HEK293 (cell line): ENCODE results near the gene MAK.

Experiments
- CTCF ChIA-PET: fragments of 350-600 bp; formaldehyde crosslinking; extraction: SDS; loops from one replicate; lab custom pipeline; 2021; ENCODE audit warnings: antibody characterized with exemption; lab: Yijun Ruan, JAX
- POLR2A ChIA-PET: fragments of 300-600 bp; formaldehyde crosslinking; extraction: SDS; loops from one replicate; lab custom pipeline; 2020; ENCODE audit warnings: antibody characterized with exemption, inconsistent platforms; lab: Yijun Ruan, JAX
- H3K27ac ChIP-seq: fragments of 200-500 bp; sonication (Bioruptor generic); 2 replicates; pipeline ENCODE4 v1.5.1; 2014; ENCODE audit warnings: low read depth, low read length, control low read depth, inconsistent platforms; ENCODE audit errors: extremely low read depth
- H3K36me3 ChIP-seq, 2 experiments: fragments of 200-500 bp in 1 of 2; sonication (Bioruptor generic) in 1 of 2; 1 replicate in 1 of 2; 2 replicates in 1 of 2; pipeline ENCODE4 v1.5.1; 2014 to 2017; ENCODE audit warnings: inconsistent platforms in 2 of 2, low read length in 2 of 2; ENCODE audit not compliant: control insufficient read depth in 2 of 2, insufficient read depth in 1 of 2
- H3K4me1 ChIP-seq: fragments of 200-500 bp; sonication (Bioruptor generic); 2 replicates; pipeline ENCODE4 v1.5.1; 2014; ENCODE audit warnings: mild to moderate bottlenecking, low read length, inconsistent platforms; ENCODE audit not compliant: control insufficient read depth, insufficient read depth
- H3K4me3 ChIP-seq: 2 replicates; pipeline ENCODE4 v1.5.1; 2011; ENCODE audit warnings: low read depth, mild to moderate bottlenecking, control low read depth, low read length, moderate library complexity
- H3K9me3 ChIP-seq: fragments of 200-500 bp; sonication (Bioruptor generic); 2 replicates; pipeline ENCODE4 v1.5.1; 2014; ENCODE audit warnings: low read depth, low read length, inconsistent platforms; ENCODE audit not compliant: control insufficient read depth, insufficient read depth
- BCL6B ChIP-seq: fragments of 450-650 bp; formaldehyde crosslinking; IDR thresholded peaks from 2 replicates; pipeline ENCODE4 v1.5.1; 2017; ENCODE audit warnings: missing biosample characterization, missing genetic modification characterization
- GLI4 ChIP-seq: fragments of 450-650 bp; formaldehyde crosslinking; IDR thresholded peaks from 2 replicates; pipeline ENCODE4 v1.5.1; 2016; ENCODE audit warnings: missing biosample characterization, missing genetic modification characterization
- HIC1 ChIP-seq: fragments of 450-650 bp; formaldehyde crosslinking; IDR thresholded peaks from 2 replicates; pipeline ENCODE4 v1.5.1; 2016; ENCODE audit warnings: missing biosample characterization, missing genetic modification characterization
- KLF1 ChIP-seq: fragments of 450-650 bp; formaldehyde crosslinking; IDR thresholded peaks from 2 replicates; pipeline ENCODE4 v1.5.1; 2016; ENCODE audit warnings: missing biosample characterization, missing genetic modification characterization
- PRDM1 ChIP-seq: fragments of 450-650 bp; formaldehyde crosslinking; IDR thresholded peaks from 2 replicates; pipeline ENCODE4; 2016; ENCODE audit warnings: missing biosample characterization, missing genetic modification characterization
- PRDM4 ChIP-seq: fragments of 450-650 bp; formaldehyde crosslinking; IDR thresholded peaks from 2 replicates; pipeline ENCODE4 v1.5.1; 2017; ENCODE audit warnings: missing biosample characterization, missing genetic modification characterization
- PRDM6 ChIP-seq: fragments of 450-650 bp; formaldehyde crosslinking; IDR thresholded peaks from 2 replicates; pipeline ENCODE4 v1.5.1; 2017; ENCODE audit warnings: missing biosample characterization, missing genetic modification characterization
- YY2 ChIP-seq: fragments of 450-650 bp; formaldehyde crosslinking; IDR thresholded peaks from 2 replicates; pipeline ENCODE4 v1.5.1; 2016; ENCODE audit warnings: missing biosample characterization, missing genetic modification characterization
- ZBTB8A ChIP-seq: fragments of 450-650 bp; formaldehyde crosslinking; IDR thresholded peaks from 2 replicates; pipeline ENCODE4 v1.5.1; 2016; ENCODE audit warnings: missing biosample characterization, missing genetic modification characterization
- ZNF133 ChIP-seq: fragments of 450-650 bp; formaldehyde crosslinking; IDR thresholded peaks from 2 replicates; pipeline ENCODE4 v1.5.1; 2016; ENCODE audit warnings: missing biosample characterization, missing genetic modification characterization
- ZNF140 ChIP-seq: fragments of 450-650 bp; formaldehyde crosslinking; IDR thresholded peaks from 2 replicates; pipeline ENCODE4 v1.5.1; 2016; ENCODE audit warnings: missing biosample characterization, missing genetic modification characterization
- ZNF169 ChIP-seq: fragments of 450-650 bp; formaldehyde crosslinking; IDR thresholded peaks from 2 replicates; pipeline ENCODE4 v1.5.1; 2016; ENCODE audit warnings: missing biosample characterization, missing genetic modification characterization
- ZNF18 ChIP-seq: fragments of 450-650 bp; formaldehyde crosslinking; IDR thresholded peaks from 2 replicates; pipeline ENCODE4 v1.5.1; 2016; ENCODE audit warnings: missing biosample characterization, missing genetic modification characterization
- ZNF24 ChIP-seq: fragments of 450-650 bp; formaldehyde crosslinking; IDR thresholded peaks from 2 replicates; pipeline ENCODE4 v1.5.1; 2016; ENCODE audit warnings: missing biosample characterization, missing genetic modification characterization
- ZNF311 ChIP-seq: fragments of 450-650 bp; formaldehyde crosslinking; IDR thresholded peaks from 2 replicates; pipeline ENCODE4 v1.5.1; 2017; ENCODE audit warnings: missing biosample characterization, missing genetic modification characterization, borderline replicate concordance
- ZNF341 ChIP-seq: fragments of 450-650 bp; formaldehyde crosslinking; IDR thresholded peaks from 2 replicates; pipeline ENCODE4; 2016; ENCODE audit warnings: low read depth, missing biosample characterization, missing genetic modification characterization
- ZNF416 ChIP-seq: fragments of 450-650 bp; formaldehyde crosslinking; IDR thresholded peaks from 2 replicates; pipeline ENCODE4 v1.5.1; 2016; ENCODE audit warnings: missing biosample characterization, missing genetic modification characterization
- ZNF423 ChIP-seq: fragments of 450-650 bp; formaldehyde crosslinking; IDR thresholded peaks from 2 replicates; pipeline ENCODE4 v1.5.1; 2016; ENCODE audit warnings: missing biosample characterization, missing genetic modification characterization
- ZNF449 ChIP-seq: fragments of 450-650 bp; formaldehyde crosslinking; IDR thresholded peaks from 2 replicates; pipeline ENCODE4 v1.5.1; 2017; ENCODE audit warnings: missing biosample characterization, mild to moderate bottlenecking, missing genetic modification characterization, moderate library complexity
- ZNF529 ChIP-seq: fragments of 450-650 bp; formaldehyde crosslinking; IDR thresholded peaks from 2 replicates; pipeline ENCODE4 v1.5.1; 2017; ENCODE audit warnings: missing genetic modification characterization, missing biosample characterization; ENCODE audit not compliant: insufficient replicate concordance
- ZNF548 ChIP-seq: fragments of 450-650 bp; formaldehyde crosslinking; IDR thresholded peaks from 2 replicates; pipeline ENCODE4 v1.5.1; 2016; ENCODE audit warnings: missing biosample characterization, missing genetic modification characterization
- ZNF549 ChIP-seq: fragments of 450-650 bp; IDR thresholded peaks from 2 replicates; pipeline ENCODE4 v1.5.1; 2018; ENCODE audit warnings: missing biosample characterization, missing genetic modification characterization, mild to moderate bottlenecking, inconsistent platforms, moderate library complexity
- ZNF555 ChIP-seq: fragments of 450-650 bp; formaldehyde crosslinking; conservative IDR thresholded peaks from 2 replicates; pipeline ENCODE4 v1.5.1; 2017; ENCODE audit warnings: missing biosample characterization, mild to moderate bottlenecking, missing genetic modification characterization, inconsistent platforms
- ZNF560 ChIP-seq: fragments of 450-650 bp; formaldehyde crosslinking; IDR thresholded peaks from 2 replicates; pipeline ENCODE4 v1.5.1; 2017; ENCODE audit warnings: missing biosample characterization, missing genetic modification characterization, borderline replicate concordance
- ZNF561 ChIP-seq: fragments of 450-650 bp; IDR thresholded peaks from 2 replicates; pipeline ENCODE4 v1.5.1; 2018; ENCODE audit warnings: missing biosample characterization, missing genetic modification characterization, borderline replicate concordance
- ZNF600 ChIP-seq: fragments of 450-650 bp; formaldehyde crosslinking; IDR thresholded peaks from 2 replicates; pipeline ENCODE4 v1.5.1; 2016; ENCODE audit warnings: missing biosample characterization, missing genetic modification characterization
- ZNF777 ChIP-seq: fragments of 450-650 bp; formaldehyde crosslinking; IDR thresholded peaks from 2 replicates; pipeline ENCODE4 v1.5.1; 2017; ENCODE audit warnings: missing biosample characterization, missing genetic modification characterization, borderline replicate concordance
- ZSCAN23 ChIP-seq: fragments of 450-650 bp; formaldehyde crosslinking; IDR thresholded peaks from 2 replicates; pipeline ENCODE4 v1.5.1; 2016; ENCODE audit warnings: missing biosample characterization, missing genetic modification characterization

The MAK gene

GRCh38 chr6:10837622-10837994 is 731 bp downstream of the MAK start:
- peaks cover 3% of the 10 kb centered on the region; the same call in 1 of the 2 replicates for H3K4me1 ChIP-seq
- H3K9me3 ChIP-seq: no peaks in the 10 kb centered on the region
- H3K4me3 ChIP-seq: peak overlapping the region; percentile 54
- POLR2A ChIA-PET: interaction anchor here (0.6 to 1.2 kb wide), 3 partner anchors 49 to 115 kb away, joined by 3 to 5 read pairs (median 4); partner anchors contain the start of genes SYCP2L and TMEM14C
- no peaks in the 10 kb centered on the region for H3K36me3 ChIP-seq
- H3K27ac ChIP-seq: peak overlapping the region; percentile 18; the same call in 1 of the 2 replicates
- CTCF ChIA-PET: interaction anchor here (0.6 to 1.6 kb wide), 7 partner anchors 9 to 1531 kb away, joined by 3 to 5 read pairs (median 3); partner anchors contain the start of gene SYCP2L
- 0 out of 2 replicates have a peak, but pooled peaks have one; percentile 10 for TF ChIP-seq ZNF24
- no peak for TF ChIP-seq HIC1
- no peak for TF ChIP-seq ZNF449 (tag by site-specific recombination)
- no peak for TF ChIP-seq ZSCAN23 (tag by site-specific recombination)
- TF ChIP-seq ZNF529 (tag by site-specific recombination): no peak
- no peak for TF ChIP-seq ZNF133 (tag by site-specific recombination)
- TF ChIP-seq ZNF555 (tag by site-specific recombination): no peak
- TF ChIP-seq ZNF416 (tag by site-specific recombination): no peak
- TF ChIP-seq ZNF341: peak; percentile 5; the same call in 1 of the 2 replicates
- TF ChIP-seq ZBTB8A (tag by site-specific recombination): no peak
- no peak for TF ChIP-seq ZNF18 (tag by site-specific recombination)
- no peak for TF ChIP-seq BCL6B (tag by site-specific recombination)
- TF ChIP-seq ZNF311 (tag by site-specific recombination): no peak
- no peak for TF ChIP-seq ZNF169 (tag by site-specific recombination)
- TF ChIP-seq ZNF549 (tag by site-specific recombination): no peak
- TF ChIP-seq GLI4 (tag by site-specific recombination): no peak
- peak; percentile 72; the same call in 1 of the 2 replicates for TF ChIP-seq PRDM1 (tag by site-specific recombination)
- no peak; the same call in 1 of the 2 replicates for TF ChIP-seq ZNF777 (tag by site-specific recombination)
- TF ChIP-seq ZNF140 (tag by site-specific recombination): no peak
- TF ChIP-seq ZNF561: no peak; the same call in 1 of the 2 replicates
- TF ChIP-seq ZNF423: no peak
- no peak for TF ChIP-seq YY2 (tag by site-specific recombination)
- TF ChIP-seq ZNF548 (tag by site-specific recombination): no peak
- peak; percentile 55; the same call in 1 of the 2 replicates for TF ChIP-seq PRDM6 (tag by site-specific recombination)
- no peak for TF ChIP-seq ZNF560 (tag by site-specific recombination)
- no peak for TF ChIP-seq ZNF600 (tag by site-specific recombination)
- no peak for TF ChIP-seq KLF1 (tag by site-specific recombination)
- TF ChIP-seq PRDM4 (tag by site-specific recombination): peak; percentile 88
